ENCODE measurements around the gene LPO.

DNA sequence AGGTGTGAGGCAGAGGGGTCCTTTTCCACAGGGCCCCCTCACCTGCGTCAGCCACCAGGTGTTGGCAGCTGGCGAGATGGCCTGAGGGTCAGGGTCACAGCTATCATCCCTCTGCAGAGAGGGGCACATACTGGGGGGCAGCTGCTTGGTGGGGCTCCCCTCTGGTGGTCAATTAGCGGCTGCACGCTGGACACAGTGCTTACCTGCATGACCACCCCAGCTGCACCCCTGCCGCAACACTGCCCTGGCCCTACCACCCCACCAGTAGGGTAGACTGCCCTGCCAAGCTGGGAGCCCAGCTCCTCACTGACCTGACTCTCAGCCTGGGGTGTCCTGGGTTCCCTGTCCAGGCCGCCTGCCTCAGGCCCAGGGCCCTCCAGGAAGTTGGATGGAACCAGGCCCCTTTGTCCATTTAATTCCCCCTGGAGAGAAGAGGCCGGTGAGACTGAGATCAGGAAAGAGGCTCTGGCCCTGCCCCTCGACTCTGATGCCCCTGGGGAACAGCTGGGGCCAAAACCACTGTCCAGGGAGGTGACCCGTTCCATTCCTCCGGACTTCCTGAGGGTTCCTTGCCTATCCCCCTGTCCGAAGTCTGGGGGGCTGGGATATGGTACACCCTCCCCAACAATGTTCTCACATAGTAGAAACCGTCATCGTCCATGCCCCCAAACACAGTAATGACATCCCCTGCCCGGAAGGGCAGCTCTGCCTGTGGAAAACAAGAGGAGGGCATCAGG is 66.5 kb downstream of the LPO start:
- TF ChIP-seq POLR2AphosphoS5 (IDR thresholded peaks at IDR 0.05; ENCODE audit: insufficient read depth, low read depth, low read length) (no peak), GATA2 (IDR thresholded peaks at IDR 0.05; ENCODE audit: insufficient read depth, insufficient read length, low read depth, low read length) (no peak), POLR2A (IDR thresholded peaks at IDR 0.05; ENCODE audit: low read depth, low read length) (no peak), EZH2 (IDR thresholded peaks at IDR 0.05; ENCODE audit: borderline replicate concordance, low read depth, low read length, severe bottlenecking) (no peak)
- TF ChIP-seq, protein P1, sequence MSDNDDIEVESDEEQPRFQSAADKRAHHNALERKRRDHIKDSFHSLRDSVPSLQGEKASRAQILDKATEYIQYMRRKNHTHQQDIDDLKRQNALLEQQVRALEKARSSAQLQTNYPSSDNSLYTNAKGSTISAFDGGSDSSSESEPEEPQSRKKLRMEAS (IDR thresholded peaks at IDR 0.05; ENCODE audit: insufficient read depth, insufficient read length) = no peak
- TF ChIP-seq, protein P2, sequence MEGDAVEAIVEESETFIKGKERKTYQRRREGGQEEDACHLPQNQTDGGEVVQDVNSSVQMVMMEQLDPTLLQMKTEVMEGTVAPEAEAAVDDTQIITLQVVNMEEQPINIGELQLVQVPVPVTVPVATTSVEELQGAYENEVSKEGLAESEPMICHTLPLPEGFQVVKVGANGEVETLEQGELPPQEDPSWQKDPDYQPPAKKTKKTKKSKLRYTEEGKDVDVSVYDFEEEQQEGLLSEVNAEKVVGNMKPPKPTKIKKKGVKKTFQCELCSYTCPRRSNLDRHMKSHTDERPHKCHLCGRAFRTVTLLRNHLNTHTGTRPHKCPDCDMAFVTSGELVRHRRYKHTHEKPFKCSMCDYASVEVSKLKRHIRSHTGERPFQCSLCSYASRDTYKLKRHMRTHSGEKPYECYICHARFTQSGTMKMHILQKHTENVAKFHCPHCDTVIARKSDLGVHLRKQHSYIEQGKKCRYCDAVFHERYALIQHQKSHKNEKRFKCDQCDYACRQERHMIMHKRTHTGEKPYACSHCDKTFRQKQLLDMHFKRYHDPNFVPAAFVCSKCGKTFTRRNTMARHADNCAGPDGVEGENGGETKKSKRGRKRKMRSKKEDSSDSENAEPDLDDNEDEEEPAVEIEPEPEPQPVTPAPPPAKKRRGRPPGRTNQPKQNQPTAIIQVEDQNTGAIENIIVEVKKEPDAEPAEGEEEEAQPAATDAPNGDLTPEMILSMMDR (IDR thresholded peaks at IDR 0.05; ENCODE audit: extremely low read depth in 1 of 2, insufficient read depth in 1 of 2, low read depth in 1 of 2, low read length in 2 of 2) = no peak

Data from endothelial cell of umbilical vein (primary cell).